Middle frontal gyrus (tissue), 1 donor: Measurements from ENCODE around the gene YPEL5.
"Not testable (repeated sequence)": the region's sequence is repeated elsewhere in the genome, so short reads cannot be mapped to it uniquely, and the experiment has no call there.

Experiments used
- DNase-seq: peaks from one replicate; pipeline ENCODE4 v3.0.0-alpha.2; 2015; ENCODE audit warnings: low spot score; ENCODE audit errors: extremely low spot score

The YPEL5 gene

DNA sequence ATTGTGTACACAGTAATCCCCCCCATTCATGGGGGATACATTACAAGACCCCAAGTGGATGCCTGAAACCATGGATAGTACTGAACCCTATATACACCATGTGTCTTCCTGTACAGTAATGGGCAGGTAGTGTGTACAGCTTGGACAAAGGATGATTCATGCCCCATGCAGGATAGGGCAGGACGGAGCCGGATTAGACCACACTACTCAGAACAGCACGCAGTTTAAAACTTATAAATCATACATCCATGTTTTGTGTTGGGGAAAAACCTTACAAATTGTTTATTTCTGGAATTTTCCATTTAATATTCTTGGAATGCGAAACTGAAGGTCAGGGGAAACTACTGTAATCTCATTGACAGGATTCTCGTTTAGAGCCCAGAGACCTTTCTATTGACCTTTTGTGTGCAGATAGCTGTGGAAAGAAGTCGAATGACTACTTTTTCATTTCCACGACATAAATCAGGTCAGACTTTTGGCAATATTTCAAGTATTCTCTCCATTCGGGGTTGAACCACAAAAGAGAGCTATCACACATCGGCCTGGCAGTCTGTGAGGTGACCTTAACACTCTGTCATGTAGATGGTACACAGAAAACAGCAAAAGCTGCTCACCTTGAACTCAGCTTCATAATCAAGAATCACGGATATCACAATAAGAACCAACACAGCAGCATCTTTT, 9.9 kb upstream of the YPEL5 start:
- no peak for DNase-seq

GRCh38 chr2:30139131-30139870, 7.5 kb upstream of the YPEL5 start:
- no peak for DNase-seq

- DNase-seq = no peak
Measured at GRCh38 chr2:30141136-30141535, 5.7 kb upstream of the YPEL5 start.

- no peak for DNase-seq
Measured at GRCh38 chr2:30144260-30144659, 2.5 kb upstream of the YPEL5 start.

DNA sequence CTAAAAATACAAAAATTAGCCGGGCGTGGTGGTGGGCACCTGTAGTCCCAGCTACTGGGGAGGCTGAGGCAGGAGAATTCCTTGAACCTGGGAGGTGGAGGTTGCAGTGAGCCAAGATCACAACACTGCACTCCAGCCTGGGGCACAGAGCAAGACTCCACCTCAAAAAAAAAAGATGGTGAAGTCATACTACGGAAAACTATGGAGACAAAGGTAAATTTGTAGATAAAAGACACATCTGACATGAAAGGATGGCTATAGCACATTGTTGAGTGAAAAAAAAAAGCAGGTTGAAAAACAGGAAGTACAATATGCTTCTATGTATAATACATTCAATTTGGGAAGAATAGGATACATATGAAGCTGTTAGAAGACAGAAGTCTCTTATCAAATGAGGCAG, 1.9 kb upstream of the YPEL5 start:
- not testable (repeated sequence) for DNase-seq

DNA sequence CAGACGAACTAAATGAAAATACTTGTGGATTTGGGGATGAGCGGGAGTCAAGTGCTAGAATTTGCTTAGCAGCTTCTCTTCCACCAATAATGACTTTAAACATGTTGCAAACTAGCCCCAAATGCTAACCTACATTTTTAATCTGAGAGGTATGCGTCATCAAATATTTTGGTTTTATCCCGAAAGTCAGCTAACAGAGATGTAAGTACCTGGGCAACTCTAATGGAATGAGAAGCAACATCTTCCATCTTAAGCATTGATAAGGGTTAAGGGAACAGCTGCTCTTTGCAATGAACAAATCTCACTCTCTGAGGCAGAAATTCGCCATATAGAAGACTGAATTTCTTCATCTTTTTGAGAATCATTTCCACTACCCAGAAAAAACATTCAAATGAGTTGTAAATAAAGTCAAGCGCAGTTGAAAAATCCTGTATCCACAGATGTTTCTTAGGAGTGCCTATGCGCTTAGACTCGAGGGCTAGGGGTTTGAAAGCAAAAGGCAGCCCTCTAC, 926 bp upstream of the YPEL5 start:
- no peak for DNase-seq

DNA sequence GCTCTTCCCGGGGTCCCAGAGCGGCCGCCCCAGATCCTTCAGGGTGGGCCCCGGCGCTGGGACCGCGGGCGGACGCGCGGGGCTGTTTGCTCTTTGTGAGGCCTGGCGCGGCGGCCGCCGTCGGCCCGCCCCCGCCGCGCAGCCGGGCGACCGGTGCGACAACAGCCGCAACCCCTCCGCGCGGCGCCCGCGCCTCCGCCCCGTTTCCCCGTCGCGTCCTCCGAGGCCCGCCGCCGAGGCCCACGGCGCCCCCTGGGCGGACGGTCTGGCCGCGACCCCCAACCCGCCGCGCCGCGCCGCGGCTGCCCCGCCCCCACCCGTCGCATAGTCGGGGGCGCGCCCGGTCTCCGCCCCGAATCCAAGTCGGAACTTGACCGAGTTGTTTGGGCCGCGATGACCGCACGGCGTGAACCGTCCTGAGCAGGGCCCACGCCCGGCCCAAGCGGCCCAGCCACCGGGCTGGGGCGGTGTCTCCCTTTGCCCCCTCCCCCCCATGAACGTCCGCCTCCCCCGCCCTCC, 448 bp downstream of the YPEL5 start:
- DNase-seq = no peak

DNA sequence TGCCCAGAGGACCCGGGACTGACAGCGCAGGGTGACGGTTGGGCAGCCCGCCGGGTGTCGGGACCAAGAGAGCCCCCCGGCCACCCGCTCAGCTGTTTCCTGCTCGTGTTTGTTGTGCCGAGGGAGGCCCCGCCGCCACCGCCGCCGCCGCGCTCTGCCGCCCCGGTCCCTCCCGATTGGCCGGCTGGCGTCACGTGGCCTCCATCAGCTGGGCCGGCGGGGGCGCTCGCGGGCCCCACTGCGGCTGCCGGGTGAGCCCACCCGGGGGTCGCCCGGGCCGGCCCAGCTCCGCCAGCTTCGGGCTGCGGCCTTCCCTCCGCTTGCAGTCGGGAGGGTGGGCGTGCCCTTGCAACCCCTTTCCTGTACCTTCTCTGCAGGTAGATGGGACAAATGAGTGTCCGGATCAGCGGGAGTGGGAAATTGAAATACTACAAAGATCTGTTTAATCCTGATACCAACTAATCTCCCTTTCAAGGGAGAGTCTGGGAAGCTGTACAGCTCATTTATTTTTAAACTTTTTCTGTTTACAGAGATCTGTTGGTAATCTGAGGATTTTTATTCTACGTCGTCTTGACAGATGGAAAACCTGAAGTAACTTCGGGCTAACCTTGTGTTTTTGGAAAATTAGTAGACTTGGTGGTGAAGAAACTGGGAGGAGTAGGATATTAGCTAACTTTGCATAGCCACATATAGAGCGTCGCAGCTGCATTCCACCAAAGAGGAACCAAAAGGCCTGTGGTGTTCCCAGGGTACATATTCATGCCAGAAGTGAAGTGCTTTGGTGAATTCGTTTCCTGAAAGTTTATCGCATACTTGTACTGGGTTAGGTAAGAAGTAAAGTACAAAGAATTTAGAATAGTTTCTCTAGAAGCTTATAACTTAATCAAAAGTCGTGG, 1.2 kb downstream of the YPEL5 start:
- peak; percentile 43 for DNase-seq

DNA sequence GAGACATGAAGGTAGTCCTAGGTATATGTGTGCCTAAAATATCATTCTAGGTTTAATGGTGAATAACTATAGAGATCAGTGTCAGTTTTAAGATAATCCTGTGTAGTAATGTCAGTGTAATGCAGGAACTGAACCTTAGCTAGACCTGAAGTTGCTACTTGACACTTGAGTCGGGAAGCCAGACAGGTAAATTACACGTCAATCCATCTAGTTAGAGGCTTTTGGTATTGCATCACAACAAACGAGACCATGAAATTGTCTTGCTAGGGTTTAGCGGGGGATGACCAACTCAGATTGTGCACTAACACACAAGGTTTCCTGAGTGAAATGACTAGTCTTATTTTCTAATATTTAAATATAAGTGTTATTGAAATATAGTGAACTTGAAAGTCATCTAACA, 2.0 kb downstream of the YPEL5 start:
- no peak for DNase-seq

GRCh38 chr2:30149513-30149912, 2.7 kb downstream of the YPEL5 start:
- no peak for DNase-seq

DNA sequence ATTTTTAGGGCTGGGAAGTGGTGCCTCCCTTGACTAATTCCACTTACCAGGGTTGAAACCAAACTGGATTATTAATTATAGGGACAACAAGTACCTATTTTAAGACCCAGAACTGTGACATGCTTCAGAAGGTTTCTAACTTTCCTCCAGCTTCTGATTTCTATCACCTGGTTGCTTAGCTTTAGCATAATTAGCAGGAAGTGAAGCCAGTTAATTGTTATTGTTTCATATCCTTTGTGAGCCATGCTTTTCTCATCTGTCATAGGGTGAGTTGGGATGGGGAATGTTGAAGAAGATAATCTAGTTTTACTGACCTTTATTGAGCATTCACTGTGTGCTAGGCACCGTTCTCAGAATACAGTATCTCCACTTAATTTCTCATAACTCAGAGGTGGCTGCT, 3.2 kb downstream of the YPEL5 start:
- DNase-seq = no peak

DNA sequence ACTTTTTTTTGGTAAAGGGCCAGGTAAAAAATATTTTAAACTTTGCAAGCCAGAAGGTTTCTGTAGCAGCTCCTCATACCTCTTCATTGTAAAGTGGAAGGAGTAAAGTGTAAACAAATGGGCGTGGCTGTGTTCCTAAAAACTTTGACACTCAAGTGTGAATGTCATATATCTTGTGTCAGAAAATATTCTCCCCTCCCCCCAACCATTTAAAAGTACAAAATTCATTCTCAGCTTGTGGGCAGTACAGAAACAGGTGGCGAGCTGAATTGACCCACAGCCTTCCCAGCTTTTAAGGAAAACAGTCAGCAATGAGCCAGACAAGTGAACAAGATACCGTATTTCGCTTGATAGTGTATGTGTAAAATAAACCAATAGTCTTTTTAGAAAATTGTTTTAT, 4.0 kb downstream of the YPEL5 start:
- no peak for DNase-seq

GRCh38 chr2:30152385-30152784, 5.6 kb downstream of the YPEL5 start:
- DNase-seq = no peak

DNA sequence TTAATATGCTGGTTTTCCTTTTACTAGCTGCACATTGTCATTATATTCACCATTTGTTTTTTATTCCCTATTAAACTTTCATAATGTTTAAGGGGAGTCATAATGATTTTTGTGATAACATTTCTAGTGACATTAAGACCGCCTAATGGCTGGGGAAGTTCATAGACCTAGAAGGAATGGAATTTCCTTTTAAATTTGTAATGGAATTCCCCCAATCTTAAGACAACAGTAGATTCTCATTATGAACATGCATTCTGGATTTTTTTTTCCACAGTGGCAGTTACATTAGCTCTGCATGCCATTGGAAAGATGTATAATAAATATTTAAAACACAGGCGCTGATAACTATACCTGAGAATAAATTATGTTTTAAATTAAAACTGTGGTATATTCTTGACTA, 8.4 kb downstream of the YPEL5 start:
- no peak for DNase-seq

DNA sequence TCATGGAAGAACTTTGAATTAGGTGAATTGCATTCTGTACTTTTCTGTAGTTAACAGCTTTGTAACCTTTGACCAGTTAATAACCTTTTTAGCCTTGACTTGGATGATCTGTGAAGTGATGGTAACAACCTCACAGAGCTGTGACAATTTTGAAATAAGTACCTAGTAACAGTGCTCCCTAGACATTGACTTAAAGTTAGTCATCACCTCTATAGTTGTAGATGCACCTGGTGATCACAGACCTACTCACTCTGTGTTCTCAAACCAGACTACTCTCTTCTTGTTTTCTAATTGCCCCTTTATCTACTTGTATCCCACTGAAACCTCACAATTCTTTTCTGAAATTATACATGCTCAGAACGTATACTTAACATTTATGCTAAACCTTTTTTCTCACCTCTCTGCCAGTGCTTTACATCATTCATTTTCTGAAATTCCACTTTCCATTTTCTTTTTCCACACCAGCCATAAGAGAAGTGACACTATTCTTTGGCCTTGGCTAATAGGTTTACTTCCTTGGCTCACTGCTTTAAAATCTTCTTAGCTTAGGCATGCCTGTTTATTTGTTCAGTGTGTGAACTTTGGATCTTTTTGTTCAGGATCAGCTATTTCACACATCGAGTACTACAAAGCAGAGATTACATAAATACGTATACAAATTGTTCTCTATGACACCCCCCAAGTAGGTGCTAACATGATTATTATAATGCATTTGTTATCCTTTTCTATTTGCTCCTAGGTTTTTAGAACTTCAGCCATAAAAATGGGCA, 9.3 kb downstream of the YPEL5 start:
- no peak for DNase-seq

GRCh38 chr2:30157616-30158015, 10.8 kb downstream of the YPEL5 start:
- DNase-seq = no peak

GRCh38 chr2:30159766-30160165, 13.0 kb downstream of the YPEL5 start:
- DNase-seq = no peak

DNA sequence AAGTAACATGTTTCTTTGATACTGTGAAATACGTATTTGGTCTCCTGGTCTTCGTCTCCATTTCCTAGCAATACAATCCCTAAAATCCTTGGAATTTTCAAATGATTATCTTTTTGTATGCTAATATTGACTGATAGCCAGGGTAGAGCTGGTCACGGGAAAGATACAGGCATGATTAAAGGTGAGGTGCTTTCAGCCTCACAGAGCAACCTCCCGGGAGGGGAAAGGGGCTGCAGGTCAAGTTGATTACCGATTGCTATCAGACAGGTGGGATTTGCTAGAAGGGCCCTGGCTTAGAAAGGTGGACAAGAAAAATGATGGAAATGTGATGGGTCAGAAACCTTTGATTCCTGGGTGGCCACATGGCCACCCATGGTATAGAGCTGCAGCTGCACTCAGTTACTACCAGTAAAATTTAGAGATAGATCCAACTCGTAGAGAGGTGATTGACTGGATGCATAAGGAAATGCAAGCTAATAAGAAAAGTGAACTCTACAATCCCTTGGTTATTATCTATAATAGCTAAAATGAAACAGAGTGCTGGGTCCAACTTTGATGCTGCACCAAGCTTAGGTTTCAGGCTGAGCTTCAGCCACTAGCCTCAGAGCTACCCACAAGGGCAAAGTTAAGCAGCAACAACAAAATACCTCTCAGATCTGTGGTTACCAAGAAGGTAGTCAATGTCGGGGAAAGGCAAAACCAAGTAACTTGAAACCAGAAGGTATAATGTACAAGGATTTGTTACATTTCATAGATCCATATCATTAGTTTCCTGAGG, 15.3 kb downstream of the YPEL5 start:
- no peak for DNase-seq

DNA sequence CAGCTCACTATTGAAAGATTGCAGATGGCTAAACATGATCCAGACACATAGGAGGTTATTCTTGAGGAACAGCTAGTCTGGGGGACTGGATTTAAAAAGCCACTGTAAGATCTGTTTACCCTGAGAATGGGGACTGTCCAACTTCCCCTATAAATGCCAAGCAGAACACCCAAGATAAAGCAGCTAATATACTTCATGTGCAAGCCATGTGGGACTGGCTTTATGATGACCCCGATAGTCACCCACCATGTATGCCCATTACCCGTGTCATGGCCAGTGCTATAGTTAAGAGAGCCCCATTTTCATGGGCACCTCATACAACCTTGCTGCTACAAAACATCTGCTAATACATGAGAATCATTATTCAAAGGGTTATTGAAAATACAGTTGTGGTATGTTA, 16.0 kb downstream of the YPEL5 start:
- DNase-seq = no peak
